NCI-H446 (cell line): ENCODE results near the gene SUSD4.

Source experiments
- DNase-seq, 2 experiments: peaks; one replicate each; lab custom pipeline; 2025; lab: John Stamatoyannopoulos, UW

SUSD4 gene

DNA sequence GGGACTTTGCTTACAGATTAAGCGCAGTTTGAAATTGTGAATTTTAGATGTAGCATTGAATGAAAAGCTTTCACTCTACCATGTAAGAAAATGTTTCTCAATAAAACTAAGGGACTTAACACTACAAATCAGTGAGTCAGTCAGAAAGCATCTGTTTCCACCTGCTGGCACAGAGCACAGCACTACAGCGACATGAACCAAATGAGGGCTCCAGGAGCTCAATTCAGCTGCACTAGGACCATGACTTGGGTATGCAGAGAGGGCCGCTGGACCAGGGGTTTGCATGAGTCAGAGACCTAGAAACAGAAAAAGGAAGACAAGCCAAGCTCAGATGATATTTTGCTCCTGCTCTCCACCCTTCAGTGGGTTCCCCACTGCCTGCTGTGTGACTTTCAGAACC is 5.2 kb downstream of the SUSD4 start:
- DNase-seq, result no peak

- DNase-seq, result no peak
These were observed 8.3 kb downstream of the SUSD4 start for GRCh38 chr1:223355699-223356098.

DNA sequence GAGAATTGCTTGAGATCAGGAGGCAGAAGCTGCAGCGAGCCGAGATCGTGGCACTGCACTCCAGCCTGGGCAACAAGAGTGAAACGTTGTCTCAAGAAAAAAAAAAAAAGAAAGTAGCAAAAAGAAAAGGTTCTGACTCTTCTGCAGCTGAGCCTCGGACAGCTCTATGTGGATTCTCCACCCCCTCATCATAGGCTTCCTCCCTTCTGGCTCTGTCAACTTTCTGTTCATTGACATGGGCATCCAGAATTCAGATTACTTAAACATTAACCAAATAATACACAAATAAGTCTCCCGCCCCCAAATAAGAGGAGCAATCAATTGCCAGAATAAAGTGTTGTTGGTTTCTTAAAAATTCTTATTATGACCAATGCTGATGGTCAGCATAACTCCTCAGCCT is 10.0 kb downstream of the SUSD4 start:
- DNase-seq, result no peak

DNA sequence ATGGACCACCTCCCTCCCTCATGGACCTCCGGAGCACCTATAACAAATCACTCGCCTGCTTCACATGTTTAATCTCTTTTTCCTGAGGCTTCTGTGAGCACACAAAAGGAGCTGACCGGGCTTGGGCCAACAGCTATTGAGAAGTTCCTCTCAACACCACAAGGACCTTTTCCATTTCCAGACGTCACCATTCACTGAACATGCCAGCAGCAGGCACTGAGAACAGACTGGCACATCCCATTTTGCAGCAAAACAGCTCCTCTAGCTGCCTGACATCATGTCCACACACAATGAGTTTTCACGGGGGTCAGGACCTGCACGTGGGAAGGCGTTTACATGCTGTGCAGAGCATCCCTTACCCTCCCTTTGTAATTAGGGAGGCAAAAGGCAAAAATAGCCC is 11.0 kb downstream of the SUSD4 start:
- no peak for DNase-seq

GRCh38 chr1:223350361-223350908 is 13.5 kb downstream of the SUSD4 start:
- no peak for DNase-seq

DNA sequence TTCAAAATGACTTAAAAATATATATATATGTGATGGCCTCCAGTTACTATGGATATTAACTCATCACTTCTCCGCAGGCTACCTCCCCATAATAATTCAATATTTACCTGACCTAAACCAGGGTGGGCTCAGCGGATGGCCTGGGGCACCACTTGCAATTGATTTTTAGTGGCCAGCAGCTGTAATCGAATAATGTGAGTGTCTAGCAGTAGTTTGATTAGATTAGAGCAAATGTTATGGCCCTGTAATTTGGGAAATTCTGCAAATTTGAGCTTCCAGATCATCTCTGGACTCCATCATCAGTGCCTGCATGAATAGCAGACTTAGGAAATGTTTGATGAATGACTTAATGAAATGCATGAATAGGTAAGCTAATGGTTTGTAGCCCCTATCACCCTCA is 14.7 kb downstream of the SUSD4 start:
- no peak for DNase-seq

GRCh38 chr1:223348439-223348838 is 15.5 kb downstream of the SUSD4 start:
- DNase-seq, result no peak

GRCh38 chr1:223347583-223347982 is 16.4 kb downstream of the SUSD4 start:
- no peak for DNase-seq

GRCh38 chr1:223346311-223346710 is 17.7 kb downstream of the SUSD4 start:
- no peak for DNase-seq

DNA sequence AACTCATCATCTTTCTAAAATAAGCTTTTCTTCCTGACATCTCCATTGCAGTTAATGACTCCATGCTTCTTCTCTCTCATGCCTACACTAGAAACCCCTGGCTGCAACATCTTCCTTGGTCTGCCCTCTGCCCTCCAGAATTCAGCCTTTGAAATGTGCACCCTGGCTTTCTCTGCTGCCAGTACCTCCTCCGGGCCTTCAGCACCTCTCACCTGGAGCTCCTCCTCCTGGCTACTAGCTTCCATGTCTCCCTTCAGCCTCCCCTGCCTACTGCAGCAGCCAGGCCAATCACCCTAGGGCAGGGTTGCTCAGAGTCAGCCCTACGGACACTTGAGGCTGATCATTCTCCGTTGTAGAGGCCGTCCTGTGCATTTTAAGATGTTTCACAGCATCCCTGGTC is 18.3 kb downstream of the SUSD4 start:
- no peak for DNase-seq

GRCh38 chr1:223344491-223344890 is 19.5 kb downstream of the SUSD4 start:
- DNase-seq, result no peak

DNA sequence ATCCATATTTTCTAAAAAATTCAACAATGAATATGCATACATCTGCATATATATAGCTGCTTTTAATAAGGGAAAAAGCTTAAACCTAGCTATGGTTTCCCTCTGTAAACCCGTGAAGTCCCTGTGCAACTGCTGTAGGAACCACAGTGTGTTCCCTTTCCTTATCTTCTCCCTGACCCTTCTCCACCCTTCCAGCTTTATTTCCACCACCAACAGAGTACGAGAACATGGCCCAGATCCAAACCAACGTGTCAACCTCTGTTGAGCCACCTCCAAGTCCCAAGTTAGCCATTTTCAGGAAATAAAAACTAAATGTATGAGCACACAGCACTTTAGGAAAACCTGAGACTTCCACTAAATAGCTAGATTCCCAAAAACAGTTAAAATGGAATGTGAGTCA is 20.3 kb downstream of the SUSD4 start:
- no peak for DNase-seq

- peak; percentile 67 to 87 for DNase-seq
These were observed 22.9 kb downstream of the SUSD4 start for GRCh38 chr1:223341121-223341520.

GRCh38 chr1:223340637-223341036 is 23.3 kb downstream of the SUSD4 start:
- DNase-seq, result no peak

- no peak for DNase-seq
These were observed 24.1 kb downstream of the SUSD4 start for GRCh38 chr1:223339861-223340260.

- DNase-seq, result no peak
These were observed 24.9 kb downstream of the SUSD4 start for GRCh38 chr1:223338811-223339746.

DNA sequence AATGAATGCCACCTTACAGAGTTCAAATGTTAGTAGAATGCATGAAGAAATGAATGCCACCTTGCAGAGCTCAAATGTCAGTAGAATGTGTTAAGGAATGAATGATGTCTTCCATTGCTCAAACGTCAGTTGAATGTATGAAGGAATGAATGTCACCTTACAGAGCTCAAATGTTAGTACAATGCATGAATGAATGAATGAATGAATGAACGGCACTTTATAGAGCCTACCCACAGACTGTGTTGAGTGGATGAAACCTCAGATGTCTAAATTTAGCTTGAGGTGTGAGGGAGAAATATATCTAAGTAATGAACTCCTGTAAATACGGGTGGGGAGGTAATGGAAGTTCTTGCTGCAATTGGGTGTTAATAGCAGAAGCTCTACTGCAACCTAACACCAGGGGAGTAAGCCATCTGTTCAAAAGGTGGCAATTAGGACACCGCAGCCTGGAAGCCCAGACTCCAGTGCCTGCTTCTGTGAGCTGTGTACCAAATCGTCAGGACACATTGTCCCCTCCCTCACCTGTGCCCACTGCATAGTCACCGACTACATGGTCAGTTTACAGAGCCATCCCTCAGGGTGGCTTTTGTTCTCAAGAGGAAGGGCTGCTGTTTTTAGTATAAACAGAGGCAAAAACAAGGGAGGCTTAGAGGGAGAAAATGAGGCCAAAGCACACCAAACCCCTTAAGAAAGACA is 26.7 kb downstream of the SUSD4 start:
- DNase-seq, result peak in 1 of 2 experiments; percentile 21

- DNase-seq, result no peak
These were observed 29.8 kb downstream of the SUSD4 start for GRCh38 chr1:223334156-223334555.

- DNase-seq, result no peak
These were observed 31.0 kb downstream of the SUSD4 start for GRCh38 chr1:223332997-223333396.

- no peak for DNase-seq
These were observed 32.0 kb downstream of the SUSD4 start for GRCh38 chr1:223331929-223332328.

GRCh38 chr1:223331301-223331700 is 32.7 kb downstream of the SUSD4 start:
- DNase-seq, result peak in 1 of 2 experiments; percentile 33

DNA sequence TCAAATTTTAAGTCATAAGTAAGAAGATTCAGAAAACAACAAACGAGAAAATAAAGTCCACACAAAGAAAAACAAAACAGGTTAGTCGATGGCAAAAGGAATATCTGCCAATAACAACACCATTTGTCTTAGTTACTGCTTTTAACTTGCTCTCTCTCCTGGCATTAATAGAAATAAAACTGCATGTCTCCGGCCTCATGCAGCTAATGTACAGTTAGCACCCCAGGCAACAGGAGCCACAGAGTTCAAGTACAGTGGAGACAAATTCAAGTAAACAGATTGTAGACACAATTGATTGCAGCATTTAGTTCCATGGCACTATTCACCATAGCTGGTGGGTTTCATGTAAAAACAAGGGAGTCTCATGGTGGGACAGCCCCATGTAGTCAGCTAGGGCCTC is 33.5 kb downstream of the SUSD4 start:
- DNase-seq, result no peak
